ENCODE measurements around the gene MYRFL.

The MYRFL gene

DNA sequence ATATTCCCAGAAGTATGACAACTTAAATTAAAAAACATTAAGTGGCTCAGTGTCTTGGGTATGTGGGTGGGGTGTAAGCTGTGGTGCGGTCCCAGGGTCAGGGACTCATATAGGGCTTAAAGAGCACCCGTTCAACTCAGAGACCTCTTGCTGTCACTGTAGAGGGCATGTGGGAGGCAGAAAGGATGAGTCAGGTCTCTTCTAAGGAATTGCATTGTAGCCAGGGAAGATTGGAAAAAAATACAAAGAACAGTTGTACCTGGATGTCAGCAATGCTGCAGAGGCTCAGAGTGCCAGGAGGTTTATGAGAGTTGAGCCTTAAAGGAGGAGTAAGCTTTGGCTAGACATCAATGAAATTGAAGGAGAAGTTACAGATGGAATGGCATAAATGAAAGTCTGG is 104.1 kb downstream of the MYRFL start:
- DNase-seq (ENCODE audit: low read depth in 4 of 4, low spot score in 1 of 4) = no peak

DNA sequence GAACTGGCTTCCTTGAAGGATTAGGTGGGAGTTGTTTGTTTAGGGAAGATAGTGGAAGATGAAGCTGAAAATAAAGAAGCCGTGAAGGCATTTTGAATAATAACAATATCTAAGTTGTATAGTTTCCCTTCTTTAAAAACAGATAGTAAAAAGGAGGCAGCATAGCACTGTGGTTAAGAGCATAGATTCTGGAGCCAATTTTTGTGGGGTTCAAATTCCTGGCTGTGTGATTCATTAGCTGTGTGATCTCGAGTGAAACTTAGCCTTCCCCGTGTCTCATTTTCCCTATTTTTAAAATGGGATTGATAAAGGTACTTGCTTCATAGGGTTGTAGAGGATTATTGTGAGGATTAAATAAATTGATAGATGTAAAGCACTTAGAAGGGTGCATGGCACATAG is 104.5 kb downstream of the MYRFL start:
- DNase-seq (ENCODE audit: low read depth in 4 of 4, low spot score in 1 of 4) = no peak

DNA sequence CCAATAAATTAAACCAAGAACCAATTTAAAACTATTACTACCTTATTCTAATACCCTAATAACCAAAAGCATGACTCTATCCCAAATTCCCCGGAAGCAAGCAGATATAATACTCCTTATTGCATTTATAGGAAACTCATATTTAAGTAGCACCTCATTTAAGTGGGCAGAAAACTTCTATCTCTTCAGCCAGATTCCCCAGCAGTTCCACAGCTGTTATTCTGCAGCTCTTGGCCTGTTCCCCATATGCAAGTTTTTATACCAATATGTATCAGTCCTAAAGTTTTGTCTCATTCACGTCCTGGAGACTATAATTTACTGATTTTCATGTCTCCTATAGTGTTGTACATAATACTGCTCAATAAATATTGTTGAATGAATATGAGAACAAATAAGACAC is 106.5 kb downstream of the MYRFL start:
- DNase-seq (ENCODE audit: low read depth in 4 of 4, low spot score in 1 of 4) = no peak

DNA sequence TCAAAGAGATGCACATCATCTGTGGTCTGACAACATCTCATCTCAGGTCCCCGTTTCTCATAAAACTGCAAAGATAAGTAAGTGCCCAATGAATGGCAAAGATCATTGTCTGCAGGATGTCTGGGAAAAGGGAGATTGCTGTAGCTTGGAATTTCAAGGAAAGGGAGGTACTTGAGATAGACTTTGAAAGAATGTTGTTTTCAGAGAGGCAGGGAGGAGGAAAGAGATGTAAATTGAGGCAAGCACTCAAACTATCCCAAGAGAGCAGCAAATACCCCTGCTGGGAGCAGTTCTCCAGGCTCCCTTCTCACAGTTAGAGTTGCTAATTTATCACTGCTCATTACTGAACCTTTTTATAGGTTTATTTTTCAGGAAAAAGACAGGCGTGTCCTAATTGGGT is 107.1 kb downstream of the MYRFL start:
- no peak for DNase-seq (ENCODE audit: low read depth in 4 of 4, low spot score in 1 of 4)

DNA sequence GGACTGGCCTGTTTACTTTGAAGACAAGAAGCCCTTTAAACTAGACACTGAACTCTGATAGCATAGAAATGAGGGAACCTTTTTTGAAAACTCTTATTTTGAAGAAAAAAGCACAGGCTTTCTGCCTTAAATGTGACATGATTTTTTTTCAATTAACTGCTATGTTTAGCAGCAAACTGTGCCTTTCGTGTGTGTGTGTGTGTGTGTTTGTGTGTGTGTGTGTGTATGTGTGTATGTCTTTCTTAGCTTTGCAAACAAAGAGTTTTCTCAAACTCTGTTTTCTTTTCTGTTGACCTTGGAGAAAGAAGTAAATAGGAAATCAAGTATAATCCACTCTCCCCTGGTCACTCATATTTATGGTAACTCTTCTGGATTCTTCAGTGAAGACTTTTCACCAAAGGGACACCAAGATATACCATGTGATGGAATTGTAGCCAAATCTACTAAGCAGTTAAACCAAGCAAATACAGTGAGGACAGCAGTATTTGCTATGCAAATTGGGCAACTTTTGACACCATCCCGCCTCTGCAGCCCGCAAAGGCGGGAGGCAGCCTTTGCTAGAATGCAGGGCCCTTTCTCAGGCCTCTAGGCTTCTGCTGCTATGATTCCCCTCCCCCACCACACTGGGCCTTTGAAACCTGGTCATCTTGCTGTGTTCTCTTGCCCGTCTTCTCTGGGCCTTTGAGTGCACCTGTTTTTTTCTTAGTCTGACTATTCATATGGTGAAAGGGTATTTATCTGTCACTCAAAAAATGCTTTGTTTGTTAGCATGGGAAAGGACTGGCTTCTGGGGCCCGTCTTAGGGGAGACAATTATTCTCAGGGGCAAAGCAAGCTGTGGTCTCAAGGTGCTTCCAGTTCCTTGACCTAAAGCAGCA is 107.9 kb downstream of the MYRFL start:
- no peak for DNase-seq (ENCODE audit: low read depth in 4 of 4, low spot score in 1 of 4)

DNA sequence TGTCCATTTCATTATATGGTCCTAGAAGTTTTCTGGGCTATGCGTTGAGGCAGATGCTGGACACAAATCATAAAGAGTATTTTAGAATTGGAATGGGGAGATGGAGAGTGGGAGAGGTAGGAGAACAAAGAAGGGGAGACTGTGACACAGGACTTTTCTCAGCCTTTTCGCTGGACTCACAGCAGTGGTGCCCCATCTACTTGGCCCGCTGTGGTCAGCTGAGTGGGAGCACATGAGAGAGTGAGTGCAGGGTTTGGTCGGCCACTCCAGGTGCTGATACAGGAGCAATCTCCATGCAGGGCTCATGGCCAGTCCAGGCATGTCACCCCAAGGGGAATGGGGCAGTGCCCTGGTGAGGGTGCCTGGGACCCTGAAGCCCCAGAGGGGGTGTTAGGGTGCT is 109.0 kb downstream of the MYRFL start:
- DNase-seq (ENCODE audit: low read depth in 4 of 4, low spot score in 1 of 4) = no peak

DNA sequence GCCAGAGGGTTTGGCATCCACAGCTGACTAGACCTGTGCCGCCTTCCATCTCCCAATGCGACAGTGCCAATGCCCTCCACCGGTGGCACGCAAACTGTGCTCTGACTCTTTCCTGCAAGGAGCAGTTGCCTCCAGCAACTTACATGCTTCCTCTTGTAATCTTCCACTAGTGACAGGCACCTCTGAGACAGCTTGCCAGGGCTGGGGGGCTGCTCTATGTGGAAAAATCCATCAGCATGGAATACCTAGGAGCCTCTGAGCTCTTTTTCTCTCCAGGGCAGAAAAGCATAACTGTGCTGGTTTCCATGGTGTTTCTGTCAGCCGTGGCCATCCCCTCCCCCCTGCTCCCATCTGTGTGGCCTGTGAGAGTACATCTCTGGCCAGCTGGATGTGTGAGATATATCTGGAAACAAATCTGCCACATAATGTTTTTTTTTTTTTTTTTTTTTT is 110.6 kb downstream of the MYRFL start:
- DNase-seq (ENCODE audit: low read depth in 4 of 4, low spot score in 1 of 4) = no peak

DNA sequence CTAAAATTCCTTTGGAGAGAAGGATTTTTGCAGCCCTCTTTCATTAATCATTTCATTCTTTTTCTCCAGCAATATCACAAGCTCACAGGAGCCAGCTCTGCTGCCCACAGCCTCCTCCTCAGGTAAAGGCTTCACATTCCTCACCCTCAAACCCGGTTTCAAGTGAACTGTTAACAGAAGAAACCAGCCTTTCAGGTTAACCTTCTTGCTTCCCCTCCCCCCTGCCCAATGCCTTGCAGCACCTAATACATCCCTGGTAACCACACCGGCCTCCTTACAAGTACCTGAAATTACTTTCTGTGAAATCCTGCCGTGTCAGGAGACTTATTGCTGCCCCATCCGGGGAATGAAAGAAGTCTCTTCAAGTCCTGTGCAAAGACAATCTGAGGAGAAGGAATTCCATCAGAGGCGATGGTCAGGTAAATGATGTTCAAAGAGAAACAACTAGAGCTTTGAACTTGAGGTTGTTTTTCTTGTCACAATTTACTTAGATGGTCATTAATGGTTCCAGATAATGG is 111.2 kb downstream of the MYRFL start:
- DNase-seq (ENCODE audit: low read depth in 4 of 4, low spot score in 1 of 4) = no peak

DNA sequence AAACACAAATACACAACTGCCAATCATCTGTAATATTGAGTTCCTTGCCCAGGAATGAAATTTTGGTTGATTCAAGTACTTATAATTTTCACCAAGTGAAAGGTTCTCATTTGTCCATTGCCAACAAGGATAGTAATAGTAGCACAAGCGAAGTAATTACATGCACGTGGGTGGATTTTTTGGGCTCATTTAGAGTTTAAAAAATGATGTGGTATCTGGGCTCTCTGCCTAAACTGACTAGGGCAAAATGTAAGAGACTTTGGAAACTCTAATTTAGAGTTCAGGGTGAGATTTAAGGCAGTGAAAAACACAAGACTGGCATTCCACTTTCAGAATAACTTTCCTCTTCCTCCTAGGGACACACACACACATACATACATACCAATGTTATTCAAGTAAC is 111.7 kb downstream of the MYRFL start:
- no peak for DNase-seq (ENCODE audit: low read depth in 4 of 4, low spot score in 1 of 4)

DNA sequence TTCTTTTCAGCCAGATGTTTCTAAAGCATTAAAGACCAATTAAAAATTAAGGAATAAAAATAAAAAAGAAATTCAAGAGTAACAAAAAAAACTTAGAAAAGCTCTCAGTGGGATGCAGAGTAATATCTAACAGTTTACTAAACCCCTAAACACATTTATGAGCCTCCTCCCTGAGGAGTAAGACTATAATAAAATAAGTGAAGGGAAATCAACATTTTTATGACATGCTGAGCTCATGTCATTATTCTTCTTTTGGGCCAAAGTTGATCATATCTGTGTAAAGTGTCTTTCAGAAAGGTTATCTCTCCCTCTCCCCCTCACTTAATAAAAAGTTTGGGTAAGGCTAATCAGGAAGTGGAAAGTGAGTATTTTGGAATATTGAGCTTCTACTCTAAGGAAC is 122.1 kb downstream of the MYRFL start:
- DNase-seq (ENCODE audit: low read depth in 4 of 4, low spot score in 1 of 4) = no peak

DNA sequence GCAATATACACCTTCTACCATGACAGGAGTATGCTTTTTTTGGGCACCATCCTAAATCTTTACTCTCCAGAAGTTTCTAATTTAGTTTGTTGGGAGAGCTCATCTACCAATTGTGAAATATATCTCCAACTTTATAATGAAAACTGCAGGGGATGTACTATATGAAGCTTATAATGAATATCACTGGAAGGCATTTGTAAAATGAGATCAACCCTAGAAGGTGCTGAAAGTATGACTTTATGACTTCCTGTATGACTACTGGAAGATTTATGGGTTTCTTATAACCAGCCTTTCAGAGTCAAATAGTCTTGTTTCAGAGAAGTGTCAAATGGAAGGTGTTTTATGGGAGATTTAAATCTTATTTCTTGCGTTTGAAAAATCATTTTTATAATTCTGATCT is 122.9 kb downstream of the MYRFL start:
- no peak for DNase-seq (ENCODE audit: low read depth in 4 of 4, low spot score in 1 of 4)

DNA sequence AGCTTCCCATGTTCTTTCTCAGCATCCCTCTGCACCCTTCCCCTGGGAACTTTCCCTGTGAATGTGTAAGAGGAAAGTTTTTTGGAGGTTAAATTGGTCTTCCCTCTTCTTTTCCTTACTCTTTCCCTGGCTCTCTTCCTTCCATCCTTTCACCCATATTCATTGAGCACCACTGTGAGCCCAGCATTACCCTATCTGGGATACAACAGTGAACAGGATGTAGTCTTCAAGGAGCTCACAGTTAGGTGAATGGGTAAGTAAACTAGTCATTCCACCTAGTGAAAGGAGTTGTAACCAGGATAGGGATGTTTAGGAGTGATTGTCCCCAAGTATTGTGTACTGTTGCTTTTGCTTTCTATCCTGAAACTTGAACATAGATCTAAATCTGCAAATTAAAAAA is 123.8 kb downstream of the MYRFL start:
- no peak for DNase-seq (ENCODE audit: low read depth in 4 of 4, low spot score in 1 of 4)

DNA sequence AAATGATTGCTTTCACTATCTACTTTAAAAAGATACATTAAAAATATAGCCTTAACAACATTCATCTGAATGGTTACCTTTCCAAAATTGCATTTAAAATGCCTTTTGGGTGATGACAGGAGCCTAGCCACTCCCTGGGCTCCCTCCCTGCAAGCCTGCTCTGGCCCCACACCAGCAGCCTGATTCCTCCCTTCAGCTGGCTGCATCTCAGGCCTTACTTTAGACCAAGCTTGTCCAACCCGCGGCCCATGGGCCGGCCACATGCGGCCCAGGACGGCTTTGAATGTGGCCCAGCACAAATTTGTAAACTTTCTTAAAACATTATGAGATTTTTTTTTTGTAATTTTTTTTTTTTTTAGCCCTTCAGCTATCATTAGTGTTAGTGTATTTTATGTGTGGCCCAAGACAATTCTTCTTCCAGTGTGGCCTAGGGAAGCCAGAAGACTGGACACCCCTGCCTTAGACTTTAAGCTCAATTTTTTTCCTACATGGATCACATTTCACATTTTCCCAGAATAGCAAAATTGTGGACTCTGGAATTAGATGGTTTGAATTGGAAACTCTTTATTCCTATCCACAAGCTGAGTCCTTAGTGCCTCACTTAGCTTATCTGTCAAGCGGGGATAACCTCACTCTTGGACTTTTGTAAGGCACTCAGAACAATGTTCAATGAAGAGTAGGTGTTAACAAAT is 124.4 kb downstream of the MYRFL start:
- DNase-seq (ENCODE audit: low read depth in 4 of 4, low spot score in 1 of 4) = no peak

DNA sequence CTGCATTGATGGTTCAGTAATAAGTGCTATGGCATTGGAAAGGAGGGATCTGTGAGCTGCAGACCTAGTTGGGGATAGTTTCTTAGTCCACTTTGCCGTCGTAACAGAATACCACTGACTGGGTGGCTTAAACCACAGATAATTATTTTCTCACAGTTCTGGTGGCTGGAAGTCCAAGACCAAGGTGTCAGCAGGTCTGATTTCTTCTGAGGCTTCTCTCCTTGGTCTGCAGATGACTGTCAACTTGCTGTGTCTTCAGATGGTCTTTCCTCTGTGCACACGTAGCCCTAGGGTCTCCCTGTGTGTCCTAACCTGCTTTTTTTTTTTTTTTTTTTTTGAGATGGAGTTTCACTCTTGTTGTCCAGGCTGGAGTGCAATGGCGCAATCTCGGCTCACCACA is 126.1 kb downstream of the MYRFL start:
- DNase-seq (ENCODE audit: low read depth in 4 of 4, low spot score in 1 of 4) = no peak

DNA sequence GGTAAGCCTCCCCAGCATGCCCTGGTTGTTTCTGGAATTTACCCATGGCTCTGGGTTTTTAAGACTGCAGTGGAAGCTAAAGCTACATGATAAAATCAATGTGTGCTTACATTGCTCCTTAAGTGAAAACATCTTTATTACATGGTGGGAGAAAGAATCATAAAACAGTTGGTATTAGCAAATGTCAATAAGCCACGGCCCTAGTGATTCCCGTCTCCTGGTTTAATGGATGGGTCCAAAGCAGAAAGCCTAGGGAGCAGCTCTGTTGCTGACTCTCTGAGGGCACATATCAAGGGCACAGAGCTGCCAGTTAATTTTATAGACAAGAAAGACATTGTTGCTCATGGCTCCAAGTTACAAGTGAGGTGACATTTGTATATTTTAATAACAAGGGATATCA is 127.9 kb downstream of the MYRFL start:
- no peak for DNase-seq (ENCODE audit: low read depth in 4 of 4, low spot score in 1 of 4)

DNA sequence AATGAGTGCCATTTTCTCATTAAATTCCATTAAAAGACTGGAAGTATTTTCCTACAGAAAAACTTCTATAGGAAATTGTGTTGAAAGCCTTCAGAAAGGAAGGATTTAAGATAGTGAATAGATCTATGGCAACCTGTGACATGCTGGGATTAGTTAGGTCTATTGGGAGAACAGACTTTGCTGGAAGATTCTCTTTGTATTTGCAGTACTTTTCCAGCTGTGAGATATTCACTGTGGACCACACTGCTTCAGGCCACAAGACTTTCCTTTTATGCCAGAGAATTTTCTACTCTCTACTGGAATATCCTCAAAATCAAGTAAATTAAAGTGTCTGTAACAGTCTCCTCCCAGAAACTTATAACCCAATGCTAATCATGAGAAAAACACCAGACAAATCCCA is 136.2 kb downstream of the MYRFL start:
- no peak for DNase-seq (ENCODE audit: low read depth in 4 of 4, low spot score in 1 of 4)

DNA sequence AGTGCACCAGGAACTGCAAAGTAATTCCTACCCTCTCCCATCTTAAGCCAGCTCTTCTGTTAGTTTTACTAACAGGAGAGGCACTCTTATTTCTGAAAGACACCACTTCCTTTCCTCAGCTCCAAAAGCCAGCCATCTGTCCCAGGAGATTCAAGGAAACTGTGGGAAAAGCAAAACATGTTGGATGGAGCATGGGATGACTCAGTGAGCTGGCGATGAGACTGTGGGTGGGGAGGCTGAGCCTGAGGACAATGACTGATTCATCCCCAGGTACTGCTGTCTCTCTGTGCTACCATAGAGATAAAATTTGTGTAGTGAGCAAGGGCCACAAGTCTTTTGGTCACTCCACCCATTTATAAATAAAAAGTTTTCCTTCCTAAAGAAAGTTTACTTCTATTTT is 141.4 kb downstream of the MYRFL start:
- DNase-seq (ENCODE audit: low read depth in 4 of 4, low spot score in 1 of 4) = no peak

DNA sequence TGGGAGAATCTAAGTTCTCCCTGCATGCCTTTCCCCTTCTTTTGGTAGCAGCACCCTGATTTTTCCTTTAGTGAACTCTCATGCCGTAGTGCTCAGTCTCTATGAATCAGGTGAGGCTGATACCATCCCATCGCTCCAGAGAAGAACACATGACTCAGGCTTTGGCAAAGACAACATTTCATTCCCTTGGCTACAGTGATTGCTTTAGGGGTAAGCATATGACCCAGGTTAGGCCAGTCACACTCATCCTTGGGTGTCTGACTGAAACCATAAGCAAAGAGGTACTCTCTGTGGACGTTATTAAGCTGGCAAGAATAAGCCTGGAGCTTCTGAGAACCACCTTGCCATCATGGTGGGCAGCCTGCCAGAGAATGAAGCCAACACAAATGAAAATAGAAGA is 141.8 kb downstream of the MYRFL start:
- no peak for DNase-seq (ENCODE audit: low read depth in 4 of 4, low spot score in 1 of 4)

DNA sequence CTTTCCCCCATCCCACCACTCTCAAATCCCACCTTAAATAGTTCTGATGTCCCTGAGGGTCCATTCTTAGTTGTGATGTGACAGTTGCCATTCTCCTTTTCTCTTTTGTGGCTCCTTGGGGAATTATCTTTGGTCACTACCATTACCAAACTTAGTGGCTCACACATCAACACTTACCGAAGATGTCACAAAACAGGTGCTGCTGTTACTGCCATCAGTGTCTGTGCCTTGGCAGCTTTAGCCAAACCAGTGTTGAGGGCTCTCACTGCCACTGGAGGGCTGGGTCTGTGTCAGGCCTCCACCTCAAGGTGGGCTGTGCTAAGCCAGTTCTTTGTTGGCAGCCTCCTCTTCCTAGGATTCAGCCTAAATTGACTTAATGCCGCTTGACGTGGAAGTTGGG is 144.0 kb downstream of the MYRFL start:
- no peak for DNase-seq (ENCODE audit: low read depth in 4 of 4, low spot score in 1 of 4)

DNA sequence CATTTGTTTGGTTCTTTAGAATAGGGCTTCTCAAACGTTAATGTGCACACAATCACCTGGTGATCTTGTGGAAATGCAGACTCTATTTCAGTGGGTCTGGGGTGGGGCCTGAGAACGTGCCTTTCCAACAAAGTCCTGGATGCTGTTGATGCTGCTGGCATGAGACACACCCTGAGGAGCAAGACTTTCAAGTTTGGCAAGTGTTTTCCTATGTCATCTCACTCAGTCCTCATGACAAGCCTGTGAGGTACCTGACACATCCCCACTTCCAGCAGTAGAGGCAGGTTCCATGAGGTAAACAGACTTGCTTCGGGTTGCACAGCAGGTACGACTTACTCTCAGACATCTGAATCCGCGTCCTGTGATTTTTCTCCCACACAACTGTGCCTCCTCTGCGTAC is 147.1 kb downstream of the MYRFL start:
- DNase-seq (ENCODE audit: low read depth in 4 of 4, low spot score in 1 of 4) = no peak

DNA sequence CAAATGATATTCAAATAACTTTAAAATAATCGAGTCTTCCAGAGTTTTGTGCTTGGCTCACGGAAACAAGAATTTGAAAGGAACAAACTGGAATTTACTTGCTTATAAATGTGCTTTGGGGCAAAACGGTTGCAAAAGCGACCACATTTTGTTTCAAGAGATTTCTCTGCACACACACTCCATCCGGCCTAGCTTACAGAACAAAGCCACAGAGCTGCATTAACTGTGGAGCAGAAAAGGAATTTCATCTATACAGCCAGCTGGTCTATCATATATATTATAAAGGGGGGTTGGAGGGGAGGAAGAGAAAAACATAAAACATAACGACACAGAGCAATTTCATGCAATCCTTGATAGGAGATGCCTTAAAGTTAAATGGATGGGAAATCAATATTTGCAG is 153.0 kb downstream of the MYRFL start:
- DNase-seq (ENCODE audit: low read depth in 4 of 4, low spot score in 1 of 4) = no peak

DNA sequence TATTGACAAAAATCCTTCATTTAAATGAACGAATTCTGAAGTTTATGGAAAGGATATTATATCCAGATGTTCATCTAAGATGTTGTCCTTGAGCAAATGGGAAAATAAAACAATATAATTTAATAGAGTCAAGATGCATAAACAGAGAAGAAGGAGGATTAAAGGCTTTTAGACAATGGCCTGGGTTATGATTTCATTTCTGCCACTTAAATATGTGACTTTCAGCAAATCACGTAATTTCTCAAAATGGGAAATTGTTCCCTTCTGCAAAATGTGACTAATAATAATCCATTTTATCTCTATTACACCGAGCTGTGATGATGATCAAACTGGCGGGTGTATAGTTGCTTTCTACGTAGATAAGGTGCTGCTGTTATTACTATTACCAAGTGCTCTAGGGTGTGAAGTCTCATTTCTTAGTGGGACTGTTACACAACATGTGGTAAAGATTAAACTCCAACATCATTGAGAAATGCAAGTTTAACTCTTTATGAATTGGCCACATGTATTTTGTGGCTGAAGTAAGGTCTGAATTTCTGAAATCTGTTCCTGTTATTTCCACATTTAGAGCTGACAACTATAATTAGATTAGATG is 157.0 kb downstream of the MYRFL start:
- DNase-seq (ENCODE audit: low read depth in 4 of 4, low spot score in 1 of 4) = no peak

Data from stimulated activated CD4-positive, alpha-beta T cell treated with anti-CD3 and anti-CD28 coated beads, Interleukin-1b, Interleukin-23, amount 100 ng/mL, for 24 hours (primary cell).